ENCODE results near the gene PRRG2.

DNA sequence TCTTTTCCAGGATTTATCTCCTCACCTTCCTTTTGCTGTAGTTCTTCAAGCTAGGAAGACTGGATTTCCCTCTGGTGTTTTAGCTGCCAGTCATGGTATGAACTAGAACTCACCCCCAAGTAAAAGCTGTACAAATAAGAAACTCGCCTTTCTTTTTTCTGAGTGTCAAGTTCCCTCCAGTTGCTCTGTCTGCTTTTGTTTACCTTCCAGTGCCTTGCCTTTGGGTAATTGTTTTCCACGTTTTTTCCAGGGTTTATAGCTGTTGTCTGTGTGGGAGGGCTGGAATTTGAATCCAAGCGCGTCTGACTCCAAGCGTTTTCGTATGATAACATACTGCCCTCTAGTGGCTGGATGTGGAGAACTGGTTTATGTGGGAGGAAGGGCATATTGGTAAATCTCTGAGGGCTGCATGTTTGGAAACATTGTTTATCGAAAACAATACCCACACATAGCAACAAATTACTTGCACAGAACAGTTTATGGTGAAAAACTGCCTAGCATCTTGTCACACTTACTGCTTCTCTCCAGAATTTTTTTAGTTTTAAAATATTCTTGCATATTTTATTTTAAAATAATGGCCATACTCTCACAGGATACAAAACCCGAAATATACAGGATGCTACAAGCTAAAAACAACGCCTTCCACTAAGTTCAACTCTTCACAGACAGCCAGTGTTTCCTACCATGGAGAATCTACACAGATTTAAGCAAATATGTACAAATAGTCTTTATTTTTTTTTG lies 34.1 kb upstream of the PRRG2 start:
- TF ChIP-seq, protein P1, sequence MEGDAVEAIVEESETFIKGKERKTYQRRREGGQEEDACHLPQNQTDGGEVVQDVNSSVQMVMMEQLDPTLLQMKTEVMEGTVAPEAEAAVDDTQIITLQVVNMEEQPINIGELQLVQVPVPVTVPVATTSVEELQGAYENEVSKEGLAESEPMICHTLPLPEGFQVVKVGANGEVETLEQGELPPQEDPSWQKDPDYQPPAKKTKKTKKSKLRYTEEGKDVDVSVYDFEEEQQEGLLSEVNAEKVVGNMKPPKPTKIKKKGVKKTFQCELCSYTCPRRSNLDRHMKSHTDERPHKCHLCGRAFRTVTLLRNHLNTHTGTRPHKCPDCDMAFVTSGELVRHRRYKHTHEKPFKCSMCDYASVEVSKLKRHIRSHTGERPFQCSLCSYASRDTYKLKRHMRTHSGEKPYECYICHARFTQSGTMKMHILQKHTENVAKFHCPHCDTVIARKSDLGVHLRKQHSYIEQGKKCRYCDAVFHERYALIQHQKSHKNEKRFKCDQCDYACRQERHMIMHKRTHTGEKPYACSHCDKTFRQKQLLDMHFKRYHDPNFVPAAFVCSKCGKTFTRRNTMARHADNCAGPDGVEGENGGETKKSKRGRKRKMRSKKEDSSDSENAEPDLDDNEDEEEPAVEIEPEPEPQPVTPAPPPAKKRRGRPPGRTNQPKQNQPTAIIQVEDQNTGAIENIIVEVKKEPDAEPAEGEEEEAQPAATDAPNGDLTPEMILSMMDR (IDR thresholded peaks at IDR 0.05): peak; percentile 88 to 96 (median 89)
- no peak for TF ChIP-seq POLR2A (IDR thresholded peaks at IDR 0.05)

All from testis (tissue), 2 donors.